Subcutaneous abdominal adipose tissue (tissue), 5 donors: Measurements from ENCODE around the gene CLIP4.

Experiments used
- H3K27ac ChIP-seq: one replicate; pipeline ENCODE4 v1.7.0; 2013; ENCODE audit warnings: low read depth, mild to moderate bottlenecking, inconsistent platforms, low read length, moderate library complexity
- H3K27me3 ChIP-seq, 5 donors: one replicate each; pipeline ENCODE4 v1.7.0; 2013; ENCODE audit warnings: low read length in 5 of 5, inconsistent platforms in 1 of 5; ENCODE audit not compliant: control insufficient read depth in 5 of 5, insufficient read depth in 4 of 5
- H3K36me3 ChIP-seq, 5 donors: one replicate each; pipeline ENCODE4 v1.7.0; 2013; ENCODE audit warnings: low read length in 5 of 5; ENCODE audit not compliant: control insufficient read depth in 5 of 5, insufficient read depth in 5 of 5
- H3K4me1 ChIP-seq, 5 donors: one replicate each; pipeline ENCODE4 v1.7.0; 2013; ENCODE audit warnings: low read length in 5 of 5, mild to moderate bottlenecking in 3 of 5, moderate library complexity in 1 of 5; ENCODE audit not compliant: control insufficient read depth in 5 of 5, insufficient read depth in 5 of 5
- H3K4me3 ChIP-seq, 5 donors: one replicate each; pipeline ENCODE4 v1.7.0; 2013; ENCODE audit warnings: low read length in 5 of 5, low read depth in 1 of 5
- H3K9ac ChIP-seq, 5 donors: one replicate each; pipeline ENCODE4 v1.7.0; 2013; ENCODE audit warnings: low read length in 5 of 5, mild to moderate bottlenecking in 4 of 5, moderate library complexity in 3 of 5
- H3K9me3 ChIP-seq, 5 donors: one replicate each; pipeline ENCODE4 v1.7.0; 2013; ENCODE audit warnings: low read length in 5 of 5; ENCODE audit not compliant: control insufficient read depth in 5 of 5
- donor health status: healthy.
- donor health status: healthy.
- donor health status: healthy.
- donor health status: healthy.
- donor health status: healthy.

Gene CLIP4

GRCh38 chr2:29232041-29232440 lies 116.8 kb downstream of the CLIP4 start:
- H3K36me3 ChIP-seq = no peaks in the 10 kb centered on the region

GRCh38 chr2:29233428-29233827 lies 118.2 kb downstream of the CLIP4 start:
- Histone ChIP-seq H3K36me3 (no peaks in the 10 kb centered on the region), H3K4me3 (no peak overlapping the region), H3K27me3 (peaks cover 6 to 29% (median 13%) of the 10 kb centered on the region in 5 donors), H3K9me3 (no peaks in the 10 kb centered on the region), H3K9ac (no peak overlapping the region), H3K27ac (no peak overlapping the region), H3K4me1 (peaks cover 0 to under 1% (median 0%) of the 10 kb centered on the region in 5 donors)

More at GRCh38 chr2:29232041-29232440, 116.8 kb downstream of the CLIP4 start:
- Histone ChIP-seq H3K4me1 (peaks cover 0 to 4% (median 0%) of the 10 kb centered on the region in 5 donors), H3K27me3 (peaks cover 17 to 42% (median 22%) of the 10 kb centered on the region in 5 donors), H3K9ac (no peak overlapping the region), H3K27ac (no peak overlapping the region), H3K4me3 (no peak overlapping the region), H3K9me3 (no peaks in the 10 kb centered on the region)

GRCh38 chr2:29235411-29235810 lies 120.2 kb downstream of the CLIP4 start:
- Histone ChIP-seq H3K4me1 (no peaks in the 10 kb centered on the region), H3K36me3 (no peaks in the 10 kb centered on the region), H3K4me3 (no peak overlapping the region), H3K27ac (no peak overlapping the region), H3K9ac (no peak overlapping the region), H3K9me3 (no peaks in the 10 kb centered on the region), H3K27me3 (peaks cover 0 to 21% (median 9%) of the 10 kb centered on the region in 5 donors)

- H3K4me3 ChIP-seq = no peak overlapping the region
- H3K27me3 ChIP-seq = peaks cover 0 to 23% (median 12%) of the 10 kb centered on the region in 5 donors
- H3K9ac ChIP-seq = no peak overlapping the region
- H3K4me1 ChIP-seq = no peaks in the 10 kb centered on the region
- no peaks in the 10 kb centered on the region for H3K36me3 ChIP-seq
- H3K9me3 ChIP-seq = no peaks in the 10 kb centered on the region
- H3K27ac ChIP-seq = no peak overlapping the region
Measured at GRCh38 chr2:29236074-29236473, 120.9 kb downstream of the CLIP4 start.

- H3K9ac ChIP-seq = no peak overlapping the region
- no peak overlapping the region for H3K4me3 ChIP-seq
- peaks cover 4 to 20% (median 18%) of the 10 kb centered on the region in 5 donors for H3K27me3 ChIP-seq
- H3K9me3 ChIP-seq = no peaks in the 10 kb centered on the region
- H3K27ac ChIP-seq = no peak overlapping the region
- no peaks in the 10 kb centered on the region for H3K36me3 ChIP-seq
- no peaks in the 10 kb centered on the region for H3K4me1 ChIP-seq
Measured at GRCh38 chr2:29238497-29238896, 123.3 kb downstream of the CLIP4 start.
